GM12891 (cell line): ENCODE measurements around the gene ZNF83.

Experiments
- PAX5 ChIP-seq: IDR thresholded peaks from 2 replicates; pipeline ENCODE4 v1.6.1; 2011; ENCODE audit warnings: low read length, moderate library complexity, mild to moderate bottlenecking; ENCODE audit not compliant: insufficient read depth, severe bottlenecking
- POLR2A ChIP-seq: IDR thresholded peaks from 2 replicates; pipeline ENCODE4 v1.6.1; 2011; ENCODE audit warnings: low read depth, low read length, control low read depth
- POLR2AphosphoS5 ChIP-seq: IDR thresholded peaks from 2 replicates; pipeline ENCODE4 v1.6.1; 2011; ENCODE audit warnings: low read depth, low read length, control low read depth

- no peak for TF ChIP-seq POLR2A
- TF ChIP-seq POLR2AphosphoS5 = no peak
- no peak for TF ChIP-seq PAX5
These were observed 446 bp upstream of the ZNF83 start for GRCh38 chr19:52638601-52639000.
